HG02610 (cell line): Measurements from ENCODE around the gene ACSF3.
"Not testable (repeated sequence)": the region's sequence is repeated elsewhere in the genome, so short reads cannot be mapped to it uniquely, and the experiment has no call there.

Experiments used
- ATAC-seq: cut with Tn5 transposase; IDR thresholded peaks from one replicate; pipeline ENCODE4 v1.9.1; 2021; ENCODE audit warnings: mild to moderate bottlenecking, moderate library complexity; ENCODE audit not compliant: unreplicated experiment

Gene ACSF3

DNA sequence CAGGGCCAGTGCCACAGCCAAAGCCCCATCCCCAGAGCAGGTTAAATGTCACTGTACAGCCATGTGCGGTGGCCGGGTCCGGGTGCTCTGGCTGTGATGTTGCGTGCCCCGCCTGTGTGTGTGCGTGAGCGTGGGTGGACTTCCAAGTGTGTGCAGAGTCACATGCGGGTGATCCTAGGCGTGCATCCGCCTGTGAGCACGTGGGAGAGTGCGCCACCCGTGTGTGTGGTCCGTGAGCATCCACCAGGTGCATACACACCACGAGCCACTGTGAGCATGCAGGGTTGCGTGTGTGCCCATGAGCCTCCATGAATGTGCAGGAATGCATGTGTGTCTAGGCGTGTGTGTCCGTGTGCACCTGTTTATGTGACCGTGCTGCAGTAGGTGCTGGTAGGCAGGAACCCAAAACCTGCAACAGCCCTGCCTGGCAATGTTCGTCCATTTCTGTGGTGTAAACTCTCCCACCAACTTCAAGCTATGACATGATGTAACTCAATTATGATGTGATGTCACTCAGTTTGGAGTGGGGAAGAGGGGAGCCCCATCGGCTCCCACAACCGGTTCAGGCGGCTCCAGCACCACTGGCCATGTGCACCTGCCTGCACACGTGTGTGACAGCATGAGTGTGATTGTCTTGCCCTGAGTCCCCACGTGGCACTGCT lies 37.6 kb upstream of the ACSF3 start:
- ATAC-seq: no peak

DNA sequence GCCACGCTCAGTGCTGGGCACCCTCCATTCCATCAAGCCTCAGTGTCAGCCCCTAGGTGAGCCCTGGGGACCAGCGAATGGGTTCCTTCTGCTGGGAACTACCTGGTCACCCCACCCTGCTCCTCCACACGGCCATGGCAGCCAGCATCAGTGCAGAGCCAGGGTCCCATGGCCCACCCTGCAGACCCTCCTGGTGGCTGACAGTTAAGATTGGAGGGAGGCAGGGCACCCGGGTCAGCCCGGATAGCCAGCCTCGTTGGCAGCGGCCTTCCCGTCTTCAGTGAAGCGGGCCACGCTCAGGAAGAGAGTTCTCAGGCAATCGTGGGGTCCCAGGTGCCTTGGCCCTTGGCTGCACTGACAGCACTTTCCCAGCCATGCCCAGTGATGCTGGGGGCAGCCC lies 37.1 kb upstream of the ACSF3 start:
- no peak for ATAC-seq

DNA sequence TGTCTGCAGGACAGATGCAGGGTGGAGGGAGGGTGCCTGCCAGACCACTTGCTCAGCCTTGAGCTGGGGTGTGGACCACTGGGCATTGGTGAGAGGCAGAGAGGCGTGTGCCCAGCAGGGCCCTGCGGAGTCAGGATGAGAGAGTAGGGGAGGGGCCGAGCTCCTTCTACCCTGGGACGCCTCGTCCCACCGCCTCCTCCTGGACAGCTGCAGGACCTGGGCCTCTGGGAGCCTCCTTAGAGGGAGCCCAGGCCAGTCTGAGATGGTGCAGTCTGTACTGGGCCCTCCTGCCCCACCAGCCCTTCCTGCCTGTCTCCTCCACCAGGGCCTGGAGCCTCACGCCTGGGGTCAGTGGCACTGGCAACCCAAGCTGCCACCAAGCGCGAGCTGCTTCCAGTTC lies 35.9 kb upstream of the ACSF3 start:
- ATAC-seq: no peak

DNA sequence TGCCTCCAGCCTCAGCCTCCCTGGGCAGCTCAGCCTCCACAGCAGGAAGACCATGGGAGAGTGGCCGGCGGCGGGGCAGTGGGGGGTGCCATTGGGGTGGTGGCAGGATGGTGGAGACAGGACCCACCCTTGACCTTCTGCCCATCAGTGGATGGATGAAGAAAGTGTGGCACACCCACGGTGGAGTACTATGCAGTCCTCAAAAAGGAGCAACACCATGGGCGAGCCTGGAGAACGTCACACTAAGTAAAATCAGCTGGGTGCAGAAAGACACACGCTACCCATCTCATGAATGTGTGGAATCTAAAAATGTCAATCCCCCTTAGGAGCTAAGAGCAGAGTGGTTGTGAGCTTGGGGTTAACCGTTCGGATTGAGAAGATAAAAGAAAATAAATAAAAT lies 34.8 kb upstream of the ACSF3 start:
- ATAC-seq: no peak

DNA sequence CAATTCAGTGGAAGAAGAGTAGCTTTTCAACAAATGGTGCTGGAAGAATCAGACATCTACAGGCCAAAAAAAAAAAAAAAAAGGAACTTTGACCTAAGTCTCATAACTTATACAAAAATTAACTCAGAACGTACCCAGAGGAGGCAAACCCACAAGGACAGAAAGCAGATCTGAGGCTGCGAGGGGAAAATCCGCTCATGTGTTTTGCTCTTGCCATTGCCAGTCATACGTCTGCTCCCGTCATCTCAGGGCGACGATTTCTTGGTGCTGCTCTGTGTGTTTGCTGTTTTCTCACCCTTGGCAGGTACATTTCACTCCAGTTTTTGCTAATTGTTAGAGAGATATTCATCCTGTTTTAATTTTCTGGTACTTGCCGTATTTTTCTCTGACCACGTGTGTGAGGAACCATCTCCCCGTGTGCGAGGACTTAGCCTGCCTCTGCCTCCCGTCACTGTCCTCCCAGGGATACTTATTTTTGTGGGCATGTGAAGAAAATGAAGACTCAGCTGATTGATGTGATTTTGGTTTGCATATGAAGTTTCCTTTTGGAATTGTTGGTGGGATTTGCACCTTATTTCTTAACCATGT lies 33.4 kb upstream of the ACSF3 start:
- ATAC-seq: no peak

DNA sequence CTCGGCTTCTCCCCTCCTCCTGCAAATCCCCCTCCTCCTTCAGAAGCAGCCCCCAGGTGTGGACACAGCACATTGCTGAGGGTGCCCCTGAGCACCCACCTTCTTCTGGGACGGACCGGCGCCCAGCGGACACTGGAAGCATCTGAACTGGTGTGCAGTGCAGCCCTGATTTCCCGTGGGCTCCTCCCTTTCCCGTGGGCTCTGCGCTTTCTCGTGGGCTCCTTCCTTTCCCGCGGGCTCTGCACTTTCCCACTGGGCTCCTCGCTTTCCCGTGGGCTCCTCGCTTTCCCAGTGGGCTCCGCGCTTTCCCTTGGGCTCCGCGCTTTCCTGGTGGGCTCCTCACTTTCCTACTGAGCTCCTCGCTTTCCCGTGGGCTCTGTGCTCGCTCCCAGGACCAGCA lies 32.6 kb upstream of the ACSF3 start:
- ATAC-seq: no peak

DNA sequence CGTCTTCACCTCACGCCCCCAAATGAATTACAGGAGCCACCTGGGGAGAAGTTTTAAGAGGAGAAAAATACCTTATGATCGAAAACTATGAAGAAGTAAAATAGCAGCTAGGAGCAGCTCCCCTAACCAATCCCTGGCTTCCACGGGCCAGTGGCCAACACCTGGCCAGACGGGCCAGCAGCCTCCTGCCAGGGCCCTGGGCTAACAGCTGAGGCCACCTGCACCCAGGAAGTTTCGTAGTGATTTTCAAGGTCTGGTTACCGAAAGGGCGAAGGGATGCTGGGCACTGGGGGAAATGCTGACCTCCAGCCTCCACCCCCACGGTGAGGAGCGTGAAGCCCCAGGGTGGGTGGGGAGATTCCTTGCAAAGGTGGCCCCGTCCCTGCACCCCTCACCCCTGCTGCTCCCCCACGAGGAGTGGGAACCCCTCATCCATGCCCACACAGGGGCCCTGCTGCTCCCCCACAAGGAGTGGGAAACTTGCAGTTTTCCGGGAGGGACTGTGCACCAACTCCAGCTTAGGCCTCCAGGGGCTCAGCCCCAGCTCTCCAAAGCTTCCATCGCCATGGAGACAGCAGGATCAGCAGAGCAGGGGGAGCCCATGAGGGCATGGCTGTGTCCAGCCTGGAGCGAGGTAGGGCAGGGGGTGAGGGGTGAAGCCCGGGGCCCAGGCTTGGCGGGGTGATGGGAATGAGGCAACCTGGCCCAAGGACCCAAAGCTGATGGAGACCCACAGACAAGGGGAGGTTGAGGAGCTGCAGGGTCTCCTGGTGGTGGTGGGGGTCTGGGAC lies 31.9 kb upstream of the ACSF3 start:
- no peak for ATAC-seq

DNA sequence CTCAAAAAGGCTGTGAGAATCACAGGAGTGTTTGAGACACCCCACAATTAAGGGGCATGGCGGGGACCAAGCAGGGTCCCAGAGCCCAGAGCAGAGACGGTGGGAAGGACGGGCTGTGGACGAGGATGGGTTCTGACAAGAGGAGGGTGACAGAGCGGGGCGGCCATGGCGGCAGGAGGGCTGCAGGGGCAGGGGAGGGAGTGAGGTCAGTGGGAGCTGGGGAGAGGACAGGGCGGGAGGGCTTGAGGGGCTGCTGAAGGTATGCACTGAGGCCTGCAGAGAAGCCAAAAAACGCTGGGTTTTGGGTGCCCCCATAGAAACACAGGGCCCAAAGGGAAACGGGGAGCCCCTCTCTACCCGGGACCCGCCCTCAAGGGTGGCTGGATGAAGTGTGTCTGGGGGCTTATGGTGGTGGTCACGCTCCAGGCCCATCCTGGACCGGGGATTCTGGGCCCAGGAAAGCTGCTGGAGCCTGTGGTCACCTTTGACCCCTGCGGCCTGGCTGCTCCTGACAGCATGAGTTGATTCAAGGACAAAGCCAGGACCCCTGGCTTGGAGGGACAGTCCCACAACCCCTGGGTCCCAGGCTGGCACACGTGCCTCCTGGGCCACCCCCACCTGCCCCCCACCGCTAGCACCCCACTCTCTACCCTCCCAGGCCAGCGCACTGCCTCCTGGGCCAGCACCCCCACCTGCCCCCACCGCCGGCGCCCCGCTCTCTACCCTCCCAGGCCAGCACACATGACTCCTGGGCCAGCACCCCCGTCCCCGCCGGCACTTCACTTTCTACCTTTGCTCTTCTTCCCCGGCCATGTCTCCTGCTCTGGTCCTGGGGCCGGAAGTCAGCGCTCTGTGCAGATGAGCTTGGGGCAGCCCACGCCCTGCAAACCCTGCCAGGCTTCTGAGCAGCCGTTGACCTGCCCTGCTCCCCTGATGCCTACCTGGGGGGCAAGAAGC lies 31.0 kb upstream of the ACSF3 start:
- ATAC-seq: no peak

DNA sequence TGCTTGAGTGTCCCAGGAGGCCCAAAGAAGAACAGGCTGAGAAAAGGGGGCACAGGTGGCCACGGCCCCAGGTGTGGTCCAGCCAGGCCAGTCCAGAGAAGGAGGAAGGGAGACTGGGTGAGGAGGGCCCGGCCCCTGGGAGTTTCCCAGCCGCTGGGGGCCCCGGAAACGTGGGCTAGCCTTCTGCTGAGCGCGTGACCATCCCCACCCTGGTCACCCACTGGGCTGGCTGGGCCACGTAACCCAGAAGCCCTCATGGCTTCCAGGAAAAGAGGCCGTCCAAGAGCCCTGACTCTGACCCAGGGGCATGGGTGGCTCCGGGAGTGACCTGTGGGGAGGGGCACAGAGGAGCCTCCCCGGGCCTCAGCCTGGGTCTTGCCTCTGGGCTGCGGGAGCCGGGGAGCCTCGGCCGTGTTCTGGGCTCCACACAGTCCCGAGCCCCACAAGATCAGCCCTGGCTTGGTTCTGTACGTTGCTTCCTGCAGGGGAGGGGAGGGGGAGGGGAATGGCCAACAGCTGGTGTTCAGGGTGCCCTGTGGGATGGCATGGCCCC lies 29.8 kb upstream of the ACSF3 start:
- no peak for ATAC-seq

DNA sequence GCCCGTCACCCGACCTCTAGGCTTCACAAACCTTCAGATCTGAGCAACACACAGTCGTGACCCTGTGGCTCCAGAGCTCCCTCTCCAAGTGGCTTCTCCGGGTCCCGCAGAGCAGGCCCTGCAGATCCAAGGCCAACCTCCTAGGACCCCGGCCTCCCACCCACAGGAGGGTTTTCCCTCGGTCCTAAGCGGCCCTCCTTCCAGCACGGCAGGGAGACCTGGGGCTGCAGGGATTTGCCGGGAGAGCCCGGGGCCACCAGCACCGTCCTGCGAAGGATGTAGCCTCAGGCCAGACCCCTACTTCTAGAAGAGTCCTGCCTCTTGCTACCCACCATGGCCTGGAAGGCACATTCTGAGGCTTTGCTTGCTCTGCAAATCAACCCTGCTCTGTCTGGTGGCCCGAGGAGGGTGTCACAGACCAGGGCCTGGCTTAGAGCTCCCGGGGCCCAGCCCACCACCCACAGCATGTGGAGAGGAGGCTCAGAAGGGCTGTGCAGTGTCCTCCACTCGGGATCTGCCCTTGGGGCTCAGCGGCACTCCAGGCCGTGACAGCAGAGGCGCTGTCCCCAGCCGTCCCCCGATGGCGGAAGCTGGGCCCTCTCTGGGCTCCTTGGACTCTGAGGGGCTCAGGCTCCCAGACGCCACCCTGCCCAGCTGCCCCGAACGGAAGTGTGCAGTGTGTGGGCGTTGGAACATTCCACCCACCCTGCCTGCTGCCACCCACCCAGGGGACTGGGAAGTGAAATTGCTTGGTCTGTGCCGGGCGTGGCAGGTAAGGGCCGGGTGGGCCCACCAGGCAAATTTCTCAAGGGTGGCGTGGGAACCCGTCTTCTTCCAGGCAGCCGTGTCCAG lies 28.8 kb upstream of the ACSF3 start:
- ATAC-seq: no peak

DNA sequence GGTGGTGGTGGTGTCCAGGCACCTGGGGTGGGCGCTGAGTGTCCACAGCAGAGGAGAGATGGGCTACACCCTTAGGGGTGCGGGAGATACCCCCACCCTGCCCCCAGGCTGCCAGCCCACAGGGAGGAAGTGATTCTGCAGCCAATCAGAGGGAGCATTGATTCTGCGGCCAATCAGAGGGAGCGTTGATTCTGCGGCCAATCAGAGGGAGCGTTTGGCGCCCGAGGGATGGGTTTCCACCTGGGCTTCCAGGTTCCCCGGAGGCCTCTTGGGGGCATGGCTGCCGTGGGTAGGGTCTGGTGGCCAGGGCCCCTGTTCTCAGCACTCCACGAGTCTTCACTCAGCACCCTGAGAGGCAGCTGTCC lies 28.2 kb upstream of the ACSF3 start:
- ATAC-seq: no peak

DNA sequence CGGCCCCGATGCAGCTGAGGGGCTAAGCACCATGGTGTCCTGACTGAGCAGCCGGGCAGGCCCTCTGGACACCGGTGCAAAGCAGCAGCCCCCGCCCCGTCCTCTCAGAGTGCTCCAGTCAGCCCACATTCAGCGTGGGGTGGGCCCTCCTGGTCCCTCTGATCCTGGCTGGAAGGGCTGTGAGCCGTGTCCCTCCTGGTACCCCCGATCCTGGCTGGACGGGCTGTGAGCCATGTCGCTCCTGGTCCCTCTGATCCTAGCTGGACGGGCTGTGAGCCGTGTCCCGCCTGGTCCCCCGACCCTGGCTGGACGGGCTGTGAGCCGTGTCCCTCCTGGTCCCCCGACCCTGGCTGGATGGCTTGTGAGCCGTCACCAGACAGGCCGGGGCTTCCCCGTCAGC lies 26.9 kb upstream of the ACSF3 start:
- ATAC-seq: no peak

DNA sequence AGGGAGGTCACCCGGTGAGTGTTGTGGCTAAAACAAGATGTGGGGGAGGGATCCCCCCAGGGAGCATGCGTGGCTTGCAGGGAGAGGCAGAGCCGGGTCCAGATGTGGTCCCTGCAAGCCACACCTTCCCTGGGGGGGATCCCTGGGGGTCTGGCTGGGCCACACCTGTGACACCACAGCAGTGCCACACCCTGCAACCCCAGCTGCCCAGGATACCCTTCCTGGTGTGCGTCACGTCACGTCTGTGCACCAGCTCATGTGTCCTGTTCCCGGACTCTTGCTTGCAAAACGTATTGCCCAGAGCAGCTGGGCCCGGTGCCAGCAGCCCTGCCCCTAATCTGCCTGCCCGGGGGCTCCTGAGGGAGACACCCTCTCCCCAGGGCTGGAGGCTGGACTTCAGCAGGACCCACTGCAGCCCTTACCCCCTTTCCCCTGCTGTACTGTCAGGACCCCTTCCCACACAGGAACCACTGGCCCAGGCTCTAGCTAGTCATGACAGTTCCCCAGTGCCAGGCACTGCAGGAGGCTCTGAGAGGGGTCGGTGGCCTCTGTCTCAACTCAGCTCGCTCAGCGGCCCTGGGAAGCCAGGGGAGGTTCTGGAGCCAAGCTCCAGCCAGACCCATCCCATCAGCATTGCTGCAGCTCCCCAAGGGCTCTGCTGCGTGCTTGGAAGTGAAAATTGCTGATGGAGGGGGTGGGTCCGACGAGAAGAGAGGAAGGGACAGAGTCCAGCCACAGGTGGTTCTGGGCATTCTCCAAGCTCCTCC lies 25.8 kb upstream of the ACSF3 start:
- ATAC-seq: no peak

DNA sequence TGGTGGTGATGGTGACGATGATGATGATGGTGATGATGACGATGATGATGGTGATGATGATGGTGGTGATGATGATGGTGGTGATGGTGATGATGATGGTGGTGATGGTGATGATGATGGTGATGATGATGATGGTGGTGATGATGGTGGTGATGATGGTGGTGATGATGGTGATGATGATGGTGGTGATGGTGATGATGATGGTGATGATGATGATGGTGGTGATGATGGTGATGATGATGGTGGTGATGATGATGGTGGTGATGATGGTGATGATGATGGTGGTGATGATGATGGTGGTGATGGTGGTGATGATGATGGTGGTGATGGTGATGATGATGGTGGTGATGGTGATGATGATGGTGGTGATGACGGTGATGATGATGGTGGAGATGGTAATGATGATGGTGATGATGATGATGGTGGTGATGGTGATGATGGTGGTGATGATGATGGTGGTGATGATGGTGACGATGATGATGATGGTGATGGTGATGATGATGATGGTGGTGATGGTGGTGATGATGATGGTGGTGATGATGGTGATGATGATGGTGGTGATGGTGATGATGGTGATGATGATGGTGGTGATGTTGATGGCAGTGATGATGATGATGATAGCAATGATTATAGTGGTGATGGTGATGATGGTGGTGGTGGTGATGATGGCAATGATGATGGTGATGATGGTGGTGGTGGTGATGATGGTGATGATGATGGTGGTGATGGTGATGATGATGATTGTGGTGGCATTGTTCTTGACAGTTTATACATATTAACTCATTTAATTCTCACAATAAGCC lies 24.6 kb upstream of the ACSF3 start:
- ATAC-seq: not testable (repeated sequence)

DNA sequence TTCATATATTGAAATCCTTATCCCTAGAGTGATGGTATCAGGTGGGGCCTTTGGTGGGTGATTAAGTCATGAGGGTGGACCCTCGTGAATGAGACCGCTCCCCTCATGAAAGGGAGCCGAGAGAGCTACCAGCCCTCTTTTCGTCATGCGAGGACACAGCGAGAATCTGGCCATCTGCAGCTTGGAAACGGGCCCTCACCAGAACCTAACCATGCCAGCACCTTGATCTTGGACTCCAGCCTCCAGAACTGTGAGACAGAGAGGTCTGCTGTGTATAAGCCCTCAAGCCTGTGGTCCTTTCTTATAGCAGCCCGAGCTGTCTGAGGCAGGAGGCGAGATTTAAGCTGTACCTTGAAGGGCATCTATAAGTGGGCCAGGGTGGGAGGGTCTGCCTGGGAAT lies 23.7 kb upstream of the ACSF3 start:
- no peak for ATAC-seq

DNA sequence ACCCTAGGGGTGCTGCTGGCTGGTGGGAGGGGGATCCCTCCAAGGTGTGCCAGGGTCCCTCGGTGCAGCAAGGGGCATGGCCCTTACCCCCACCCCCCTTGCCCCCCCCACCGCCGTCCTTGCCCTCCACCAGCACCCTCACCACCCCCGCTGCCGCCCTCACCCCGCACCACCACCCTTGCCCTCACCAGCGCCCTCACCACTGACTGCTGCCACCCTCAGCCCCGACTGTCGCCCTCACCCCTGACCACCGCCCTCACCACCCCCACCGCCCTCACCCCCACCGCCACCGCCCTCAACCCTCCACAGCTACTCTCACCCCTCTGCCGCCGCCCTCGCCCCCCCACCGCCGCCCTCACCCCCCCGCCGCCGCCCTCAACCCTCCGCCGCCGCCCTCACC lies 23.1 kb upstream of the ACSF3 start:
- no peak for ATAC-seq

DNA sequence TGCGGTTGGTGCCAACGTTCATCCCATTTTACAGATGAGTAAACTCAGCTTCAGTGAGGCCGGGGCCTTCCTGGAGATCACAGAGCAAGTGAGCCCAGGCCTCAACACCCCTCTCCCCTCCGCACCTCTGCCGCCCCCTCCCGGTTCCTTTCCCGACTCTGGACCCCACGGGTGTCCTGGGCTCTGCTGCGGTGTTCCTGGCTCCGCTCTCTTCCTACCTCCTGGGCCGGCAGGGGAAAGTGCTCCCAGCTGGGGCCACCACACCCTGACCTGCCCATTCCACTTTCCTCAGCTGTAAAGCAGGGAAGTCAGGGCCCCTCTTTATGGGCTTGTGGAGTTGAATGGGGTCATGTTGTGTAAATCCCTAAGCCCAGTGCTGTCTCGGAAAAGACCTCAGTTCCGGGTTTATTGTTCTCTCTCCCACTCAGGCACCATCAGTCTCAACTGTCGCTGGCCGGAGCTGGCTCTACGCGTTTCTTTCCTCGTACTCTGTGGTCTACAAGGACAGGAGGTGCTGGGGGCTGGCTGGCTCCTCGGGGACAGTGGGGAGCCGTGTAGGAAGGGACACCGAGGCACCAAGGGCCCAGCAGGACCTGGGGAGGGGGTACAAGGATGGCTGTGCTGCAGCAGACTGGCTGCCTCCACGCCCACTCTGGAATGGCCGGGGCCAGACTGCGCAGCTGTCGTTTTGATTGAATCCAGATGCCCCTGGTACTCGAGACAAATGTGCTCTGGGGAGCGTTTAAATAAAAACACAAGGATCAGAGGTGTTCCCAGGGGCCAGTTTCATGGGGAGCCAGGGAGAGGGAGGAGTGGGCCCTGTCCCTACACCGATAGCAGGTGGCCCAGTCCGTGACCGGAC lies 21.7 kb upstream of the ACSF3 start:
- ATAC-seq: no peak
